ENCODE results near the gene RAD51D.

The RAD51D gene

DNA sequence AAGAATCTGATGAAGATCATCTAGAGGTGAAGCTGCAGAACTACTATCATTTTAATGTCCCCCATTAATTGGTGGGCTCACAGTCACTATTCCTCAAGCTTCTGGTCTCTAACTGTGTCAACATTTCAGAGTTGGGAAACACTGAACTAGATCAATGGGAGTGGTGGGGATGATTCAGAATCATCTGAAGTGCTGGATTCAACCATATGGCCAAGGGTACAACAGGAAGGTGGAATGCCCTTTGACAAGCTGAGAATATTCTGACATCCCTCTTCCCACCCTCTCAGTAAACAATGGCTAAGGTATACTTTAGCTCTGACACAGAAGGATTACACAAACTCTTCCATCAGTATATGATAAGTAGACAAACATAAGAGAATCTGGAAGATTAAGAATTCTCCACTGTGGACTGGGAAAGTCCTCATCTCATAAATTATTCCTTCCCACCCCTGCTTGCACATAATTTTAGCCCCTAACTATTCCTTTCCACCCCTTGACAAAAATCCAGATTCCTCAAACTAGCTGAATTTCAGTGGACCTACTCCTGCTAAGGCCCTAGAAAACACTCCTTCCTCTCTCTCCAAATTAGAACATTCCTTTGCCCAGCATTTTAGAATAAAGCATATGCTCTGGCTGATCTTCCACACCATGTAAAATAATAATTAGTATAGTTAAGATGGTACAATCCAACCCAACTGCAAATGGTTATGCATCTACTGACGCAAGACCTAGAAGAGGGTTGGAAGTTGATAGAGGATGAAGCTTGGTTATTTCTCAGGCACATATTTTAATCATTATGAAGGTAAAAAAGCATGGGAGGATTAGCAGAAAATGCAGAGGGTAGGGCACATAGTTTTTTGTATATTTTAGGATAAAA, 39.9 kb downstream of the RAD51D start:
- H3K4me3 ChIP-seq (ENCODE audit: low read length), result no peak overlapping the region
- no peak for DNase-seq (ENCODE audit: low read depth)
- TF ChIP-seq, protein P1, sequence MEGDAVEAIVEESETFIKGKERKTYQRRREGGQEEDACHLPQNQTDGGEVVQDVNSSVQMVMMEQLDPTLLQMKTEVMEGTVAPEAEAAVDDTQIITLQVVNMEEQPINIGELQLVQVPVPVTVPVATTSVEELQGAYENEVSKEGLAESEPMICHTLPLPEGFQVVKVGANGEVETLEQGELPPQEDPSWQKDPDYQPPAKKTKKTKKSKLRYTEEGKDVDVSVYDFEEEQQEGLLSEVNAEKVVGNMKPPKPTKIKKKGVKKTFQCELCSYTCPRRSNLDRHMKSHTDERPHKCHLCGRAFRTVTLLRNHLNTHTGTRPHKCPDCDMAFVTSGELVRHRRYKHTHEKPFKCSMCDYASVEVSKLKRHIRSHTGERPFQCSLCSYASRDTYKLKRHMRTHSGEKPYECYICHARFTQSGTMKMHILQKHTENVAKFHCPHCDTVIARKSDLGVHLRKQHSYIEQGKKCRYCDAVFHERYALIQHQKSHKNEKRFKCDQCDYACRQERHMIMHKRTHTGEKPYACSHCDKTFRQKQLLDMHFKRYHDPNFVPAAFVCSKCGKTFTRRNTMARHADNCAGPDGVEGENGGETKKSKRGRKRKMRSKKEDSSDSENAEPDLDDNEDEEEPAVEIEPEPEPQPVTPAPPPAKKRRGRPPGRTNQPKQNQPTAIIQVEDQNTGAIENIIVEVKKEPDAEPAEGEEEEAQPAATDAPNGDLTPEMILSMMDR (conservative IDR thresholded peaks at IDR 0.05; ENCODE audit: low read depth, low read length), result no peak

DNA sequence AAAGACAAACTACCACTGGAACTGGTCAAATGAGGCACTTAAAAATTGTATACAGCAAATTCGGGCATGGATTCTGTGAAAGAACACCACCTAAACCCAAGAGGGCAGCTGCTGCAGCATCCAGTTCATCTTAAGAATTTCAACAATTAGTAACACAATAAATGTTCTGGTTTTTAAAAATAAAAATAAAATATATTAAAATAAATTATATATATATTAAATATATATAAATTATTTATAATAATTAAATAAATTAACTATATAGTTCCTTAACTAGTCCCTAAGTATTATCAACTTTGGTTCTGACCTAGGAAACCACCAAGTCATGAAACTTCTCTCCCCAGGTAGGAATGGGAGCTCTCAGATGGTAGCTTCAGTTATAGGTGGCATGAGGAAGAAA, 42.8 kb downstream of the RAD51D start:
- TF ChIP-seq, protein P1 (conservative IDR thresholded peaks at IDR 0.05; ENCODE audit: low read depth, low read length), result no peak
- DNase-seq (ENCODE audit: low read depth), result no peak
- H3K4me3 ChIP-seq (ENCODE audit: low read length), result no peak overlapping the region

DNA sequence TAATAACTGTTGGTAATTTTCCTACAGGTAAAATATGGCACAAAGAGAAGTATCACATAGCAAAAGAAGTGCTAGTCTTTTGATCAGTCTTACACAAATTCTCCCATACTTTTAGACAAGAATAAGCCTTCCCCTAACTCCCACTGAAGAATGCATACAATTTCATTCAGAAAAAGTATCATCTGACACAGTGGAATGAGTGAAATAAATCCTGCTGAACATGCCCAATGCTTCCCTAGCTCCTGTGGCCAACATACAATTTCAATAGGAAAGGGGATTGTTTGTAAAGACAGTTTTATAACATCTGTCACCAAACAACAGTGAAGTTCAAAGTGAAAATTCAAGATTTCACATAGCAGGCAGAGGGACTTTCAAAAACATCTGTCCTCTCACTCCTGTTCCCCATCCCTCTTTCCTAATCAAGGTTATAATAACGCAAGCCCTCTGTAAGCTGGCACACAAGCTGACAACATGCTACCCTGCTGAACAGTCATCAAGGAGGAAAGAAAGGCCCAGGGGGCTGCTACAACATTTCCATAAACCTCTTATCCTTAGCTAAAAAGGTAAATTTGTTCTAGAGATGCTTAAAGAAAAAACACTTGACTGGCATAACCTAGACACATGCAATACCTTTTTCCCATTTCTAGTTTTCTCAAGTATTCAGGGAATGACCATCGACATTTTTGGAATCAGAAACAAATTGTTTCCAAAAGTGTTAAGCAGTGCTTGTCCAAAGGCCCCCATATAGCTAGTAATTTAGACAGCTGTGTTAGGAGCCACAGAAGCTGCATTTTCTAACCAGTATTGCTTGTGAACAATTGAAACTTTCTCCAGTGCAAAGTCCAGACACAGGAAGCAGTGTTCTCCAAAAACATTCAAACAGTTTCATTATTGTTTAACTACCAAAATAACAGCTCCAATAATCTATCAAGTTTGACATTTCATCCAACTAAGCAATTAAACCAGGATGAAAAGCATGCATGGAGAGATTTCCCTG, 44.7 kb downstream of the RAD51D start:
- TF ChIP-seq, protein P1 (conservative IDR thresholded peaks at IDR 0.05; ENCODE audit: low read depth, low read length), result no peak
- no peak for DNase-seq (ENCODE audit: low read depth)
- no peak overlapping the region for H3K4me3 ChIP-seq (ENCODE audit: low read length)

DNA sequence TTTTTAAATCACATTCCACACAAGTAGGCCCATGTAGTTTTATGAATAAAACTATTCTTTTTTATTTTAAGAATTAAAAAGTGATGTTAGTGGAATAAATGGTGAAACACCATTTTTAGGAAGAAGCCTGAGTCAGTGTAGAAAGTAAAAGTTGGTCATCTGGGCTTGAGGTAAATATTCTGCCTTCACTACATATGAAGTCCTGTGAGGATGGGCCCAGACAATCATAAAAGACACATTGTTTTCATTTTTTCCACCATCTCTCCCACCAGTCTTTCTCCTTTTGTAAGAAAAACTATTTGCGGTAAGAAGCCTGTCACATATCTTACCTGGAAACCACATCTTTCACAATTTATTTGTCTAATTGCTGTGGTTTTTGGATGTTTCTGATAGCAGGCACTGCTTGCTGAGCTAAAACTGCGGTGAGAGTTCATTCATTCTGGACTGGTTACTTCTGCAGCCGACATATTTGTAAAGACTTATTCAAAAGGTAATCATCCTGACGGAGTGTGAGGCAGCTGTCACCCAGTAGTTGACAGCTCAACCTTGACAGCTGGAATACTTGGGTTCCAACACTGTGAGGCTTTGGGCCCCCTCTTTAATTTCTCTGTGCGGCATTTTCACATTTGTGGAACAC, 45.6 kb downstream of the RAD51D start:
- H3K4me3 ChIP-seq (ENCODE audit: low read length), result no peak overlapping the region
- TF ChIP-seq, protein P1 (conservative IDR thresholded peaks at IDR 0.05; ENCODE audit: low read depth, low read length), result no peak
- DNase-seq (ENCODE audit: low read depth), result no peak

DNA sequence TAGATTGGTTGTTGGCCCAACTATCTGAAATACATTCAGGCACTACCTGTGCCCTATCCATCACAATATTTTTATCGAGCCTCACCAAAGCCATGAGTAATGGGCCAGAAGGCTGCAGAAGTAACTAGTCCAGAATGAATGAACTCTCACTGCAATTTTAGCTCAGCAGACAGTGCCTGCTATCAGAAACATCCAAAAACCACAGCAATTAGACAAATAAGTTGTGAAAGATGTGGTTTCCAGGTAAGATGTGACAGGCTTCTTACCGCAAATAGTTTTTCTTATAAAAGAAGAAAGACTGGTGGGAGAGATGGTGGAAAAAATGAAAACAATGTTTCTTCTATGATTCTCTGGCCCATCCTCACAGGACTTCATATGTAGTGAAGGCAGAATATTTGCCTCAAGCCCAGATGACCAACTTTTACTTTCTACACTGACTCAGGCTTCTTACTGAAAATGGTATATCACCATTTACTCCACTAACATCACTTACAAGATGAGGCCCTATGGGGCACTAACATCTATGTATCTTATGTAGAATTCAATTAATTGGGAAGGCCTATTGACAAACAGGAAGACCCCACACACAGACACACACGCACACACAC, 46.4 kb downstream of the RAD51D start:
- TF ChIP-seq, protein P1 (conservative IDR thresholded peaks at IDR 0.05; ENCODE audit: low read depth, low read length), result no peak
- DNase-seq (ENCODE audit: low read depth), result no peak
- no peak overlapping the region for H3K4me3 ChIP-seq (ENCODE audit: low read length)

DNA sequence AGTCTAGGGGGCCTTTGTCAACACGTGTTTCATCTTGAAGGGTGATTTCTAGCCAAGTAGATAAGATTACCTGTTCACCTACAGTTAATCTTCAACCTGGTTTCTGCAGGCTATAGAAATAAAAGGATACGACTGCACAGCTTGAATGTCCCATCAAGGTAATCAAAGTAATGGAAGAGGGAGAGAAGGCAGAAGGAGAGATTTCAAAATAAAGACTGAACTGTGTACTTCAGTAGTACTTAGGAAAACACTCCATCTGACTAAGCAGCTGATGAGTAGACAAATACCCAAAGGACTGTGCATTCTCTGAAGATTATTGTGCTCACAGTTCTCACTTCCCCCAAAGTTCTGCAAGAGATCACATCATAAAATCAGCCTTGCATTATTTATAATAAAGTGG, 50.3 kb downstream of the RAD51D start:
- DNase-seq (ENCODE audit: low read depth), result no peak
- no peak overlapping the region for H3K4me3 ChIP-seq (ENCODE audit: low read length)

More for the DNA sequence above, 50.3 kb downstream of the RAD51D start:
- TF ChIP-seq, protein P1 (conservative IDR thresholded peaks at IDR 0.05; ENCODE audit: low read depth, low read length), result no peak
